Tibial nerve (tissue), 4 donors: ENCODE measurements around the gene SYNGR3. TPM values are rescaled to one million over a fixed set of nuclear protein-coding genes. Genes with fewer than 3 reads are reported as not detected.
A peak's percentile ranks its signal among the peaks of the same experiment; 100 is the strongest.

Experiments used
- DNase-seq, 2 donors: peaks; one replicate each; pipeline ENCODE4 v3.0.0-alpha.2; 2019; ENCODE audit warnings: low spot score in 2 of 2
- H3K27ac ChIP-seq, 4 donors: fragments of 200-600 bp; sonication (generic) in 3 of 4; one replicate each; pipeline ENCODE4 v1.5.1; 2017 to 2019; ENCODE audit warnings: mild to moderate bottlenecking in 1 of 4
- H3K27me3 ChIP-seq, 2 donors: fragments of 200-600 bp; sonication (generic) in 1 of 2; one replicate each; pipeline versions ENCODE4 v1.5.1 to v1.6.0; 2017 to 2019
- H3K36me3 ChIP-seq, 3 donors: fragments of 200-600 bp; sonication (generic); one replicate each; pipeline ENCODE4 v1.5.1; 2018 to 2019
- H3K4me1 ChIP-seq, 4 donors: fragments of 200-600 bp; sonication (generic) in 3 of 4; one replicate each; pipeline ENCODE4 v1.5.1; 2017 to 2019
- H3K4me3 ChIP-seq, 4 donors: fragments of 200-600 bp; sonication (generic) in 3 of 4; one replicate each; pipeline ENCODE4 v1.5.1; 2017 to 2019; ENCODE audit warnings: mild to moderate bottlenecking in 1 of 4, moderate library complexity in 1 of 4
- H3K9me3 ChIP-seq, 4 donors: fragments of 200-600 bp; sonication (generic) in 3 of 4; one replicate each; pipeline ENCODE4 v1.5.1; 2017 to 2019
- CTCF ChIP-seq, 5 experiments: fragments of 200-600 bp in 3 of 5; fragments of 450-650 bp in 2 of 5; sonication (generic) in 3 of 5; IDR thresholded peaks; one replicate each; pipeline ENCODE4 v1.5.1; 2016 to 2019; ENCODE audit warnings: antibody characterized with exemption in 5 of 5, mild to moderate bottlenecking in 3 of 5, moderate library complexity in 2 of 5
- EP300 ChIP-seq, 2 donors: sonication (generic); formaldehyde crosslinking; IDR thresholded peaks; one replicate each; pipeline ENCODE4 v1.6.1; 2017; ENCODE audit warnings: antibody characterized with exemption in 2 of 2, mild to moderate bottlenecking in 1 of 2
- POLR2A ChIP-seq, 2 donors: fragments of 450-650 bp; IDR thresholded peaks; one replicate each; pipeline ENCODE4 v1.6.1; 2017; ENCODE audit warnings: antibody characterized with exemption in 2 of 2, mild to moderate bottlenecking in 2 of 2, moderate library complexity in 2 of 2
- WGBS, 2 donors: methylation state at CpG; one replicate each; pipeline ENCODE4 v1.1.5; 2018; 5-methylcytosine and 5-hydroxymethylcytosine counted together
- total RNA-seq, 4 donors: library from RNA; depleted of rRNA; stranded (reverse); fragments of >200 nt; gene quantifications; one replicate each; pipeline ENCODE4 v1.1.0, GENCODE V29; 2016

Gene SYNGR3
- total RNA-seq = 1 to 10 TPM in 1 of 4 donors, not detected in 3; 3.9 TPM

- H3K4me3 ChIP-seq = peak within 1 kb of the TSS in 2 of 4 donors; percentile 22 to 31
- peaks cover 0 to 26% (median 0%) of the 10 kb centered on the region in 3 donors for H3K36me3 ChIP-seq
- TF ChIP-seq EP300 (IDR thresholded peaks at IDR 0.05) (no peak), POLR2A (IDR thresholded peaks at IDR 0.05) (no peak), CTCF (IDR thresholded peaks at IDR 0.05) (no peak)
- 8 to 9% methylated on average over 13 to 48 of the region's 67 CpGs for WGBS, 2 donors
- peaks cover 0 to 50% (median 26%) of the 10 kb centered on the region in 4 donors for H3K4me1 ChIP-seq
- no peaks in the 10 kb centered on the region for H3K9me3 ChIP-seq
- DNase-seq = no peak
- peak within 1 kb of the TSS in 1 of 4 donors; percentile 55 for H3K27ac ChIP-seq
- H3K27me3 ChIP-seq = peaks cover 0 to 47% of the 10 kb centered on the region in 2 donors
These were observed at the start of gene SYNGR3 for GRCh38 chr16:1989209-1990100. SYNGR3 (plus strand) TSS chr16:1989970; CDS start chr16:1990103, 133 bp downstream.

- H3K9me3 ChIP-seq = no peaks in the 10 kb centered on the region
- peaks cover 0 to 20% (median 10%) of the 10 kb centered on the region in 4 donors for H3K4me1 ChIP-seq
- peak overlapping the region in 1 of 4 donors; percentile 12 for H3K27ac ChIP-seq
- DNase-seq = no peak
- TF ChIP-seq POLR2A (IDR thresholded peaks at IDR 0.05) (no peak), EP300 (IDR thresholded peaks at IDR 0.05) (no peak), CTCF (IDR thresholded peaks at IDR 0.05) (no peak)
- no peak overlapping the region for H3K4me3 ChIP-seq
- 89 to 90% methylated on average over 12 to 23 of the region's 23 CpGs for WGBS, 2 donors
- peaks cover 0 to 47% (median 9%) of the 10 kb centered on the region in 3 donors for H3K36me3 ChIP-seq
- H3K27me3 ChIP-seq = no peaks in the 10 kb centered on the region
These were observed 49.3 kb upstream of the SYNGR3 start for GRCh38 chr16:1940273-1941161.

- no peaks in the 10 kb centered on the region for H3K27me3 ChIP-seq
- DNase-seq = no peak
- H3K4me3 ChIP-seq = peak overlapping the region in 1 of 4 donors; percentile 62
- peaks cover 0 to 47% (median 9%) of the 10 kb centered on the region in 3 donors for H3K36me3 ChIP-seq
- H3K4me1 ChIP-seq = peaks cover 0 to 20% (median 10%) of the 10 kb centered on the region in 4 donors
- H3K27ac ChIP-seq = peak overlapping the region in 3 of 4 donors; percentile 79 to 91 (median 84)
- WGBS, 2 donors = 84 to 85% methylated on average over 30 of the region's 30 CpGs
- TF ChIP-seq CTCF (IDR thresholded peaks at IDR 0.05) = no peak
- TF ChIP-seq EP300 (IDR thresholded peaks at IDR 0.05) = no peak
- TF ChIP-seq POLR2A (IDR thresholded peaks at IDR 0.05) = no peak
- H3K9me3 ChIP-seq = no peaks in the 10 kb centered on the region
These were observed 48.4 kb upstream of the SYNGR3 start for GRCh38 chr16:1941162-1942046.

- H3K4me3 ChIP-seq = peak overlapping the region; percentile 62 to 92 (median 74)
- H3K27me3 ChIP-seq = no peaks in the 10 kb centered on the region
- WGBS, 2 donors = 10% methylated on average over 14 to 16 of the region's 17 CpGs
- peaks cover 0 to 42% (median 9%) of the 10 kb centered on the region in 3 donors for H3K36me3 ChIP-seq
- DNase-seq = no peak
- H3K9me3 ChIP-seq = no peaks in the 10 kb centered on the region
- no peak for TF ChIP-seq CTCF (IDR thresholded peaks at IDR 0.05)
- peaks cover 0 to 20% (median 10%) of the 10 kb centered on the region in 4 donors for H3K4me1 ChIP-seq
- H3K27ac ChIP-seq = peak overlapping the region in 3 of 4 donors; percentile 79 to 91 (median 84)
These were observed 47.5 kb upstream of the SYNGR3 start for GRCh38 chr16:1942047-1942809.
